H1 (cell line): ENCODE results near the gene KCNH1.

Source experiments
- CHD1 ChIP-seq: IDR thresholded peaks from 2 replicates; pipeline ENCODE4 v1.6.1; 2012; ENCODE audit warnings: low read depth, low read length, improper control_type of control experiment
- CTCF ChIP-seq, 3 experiments: IDR thresholded peaks; 1 replicate in 2 of 3; 2 replicates in 1 of 3; pipeline versions ENCODE4 v1.5.1 to v1.6.1; 2011; ENCODE audit warnings: low read length in 3 of 3, mild to moderate bottlenecking in 3 of 3, inconsistent platforms in 2 of 3, low read depth in 1 of 3, moderate library complexity in 1 of 3; ENCODE audit not compliant: insufficient read depth in 1 of 3; ENCODE audit errors: control extremely low read depth in 1 of 3

- no peak for TF ChIP-seq CTCF (IDR thresholded peaks at IDR 0.05; ENCODE audit: control extremely low read depth in 1 of 3, insufficient read depth in 1 of 3, low read depth in 1 of 3, low read length in 3 of 3)
- TF ChIP-seq CHD1 = no peak
Observed at GRCh38 chr1:210692796-210693195, 441.2 kb downstream of the KCNH1 start.
